ENCODE results near the gene SART1.

GRCh38 chr11:65919573-65920371 is 41.8 kb upstream of the SART1 start:
- TF ChIP-seq POLR2A (IDR thresholded peaks at IDR 0.05) (no peak), POLR2AphosphoS5 (IDR thresholded peaks at IDR 0.05; ENCODE audit: insufficient read depth in 1 of 2, low read depth in 1 of 2) (no peak)
